Measurements from ENCODE around the gene FOXQ1. TPM values are rescaled to one million over a fixed set of nuclear protein-coding genes. Genes with fewer than 3 reads are reported as not detected.

FOXQ1 gene
- total RNA-seq, 1 donor from 2014 or later, result not detected

DNA sequence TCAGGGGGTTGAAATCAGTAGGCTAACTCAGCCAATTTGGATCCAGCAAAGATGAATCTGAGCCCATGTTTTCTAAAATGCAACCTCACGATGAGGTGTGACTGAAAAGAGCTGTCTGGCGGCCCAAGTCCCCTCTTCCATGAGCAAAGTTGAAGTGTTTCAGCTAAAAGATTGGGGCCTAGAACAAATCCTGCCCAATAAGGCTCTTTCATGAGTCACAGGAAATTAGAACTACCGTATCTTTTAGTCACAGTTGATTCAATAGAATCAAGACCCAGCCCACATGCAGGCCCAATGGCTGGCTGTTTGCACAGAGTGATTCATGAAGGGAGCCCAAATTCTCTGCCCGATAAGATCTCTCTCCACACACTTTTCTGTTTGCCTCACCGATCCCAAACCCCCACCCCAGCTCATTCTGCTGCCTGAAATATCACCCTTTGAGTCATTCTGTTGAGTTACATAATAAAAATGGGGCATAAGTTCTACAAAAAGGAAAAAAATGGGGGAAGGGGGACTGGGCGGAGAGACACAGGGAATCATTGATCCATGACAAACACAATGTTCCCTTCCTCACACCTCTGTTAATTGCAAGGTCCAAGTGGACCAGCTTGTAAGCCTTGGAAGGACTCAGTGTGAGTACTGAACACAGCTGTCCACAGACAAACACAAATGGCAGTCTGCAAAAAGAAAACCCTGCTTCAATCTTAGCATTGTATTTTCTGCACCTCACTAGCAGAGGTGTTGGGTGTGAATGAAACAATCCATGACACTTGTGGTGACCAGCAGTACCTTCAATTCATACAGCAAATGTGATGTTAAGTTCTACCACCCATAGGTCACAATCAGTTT is 13.8 kb downstream of the FOXQ1 start:
- peaks cover 2% of the 10 kb centered on the region for H3K36me3 Mint-ChIP-seq (ENCODE audit: low read depth)
- peaks cover 7% of the 10 kb centered on the region for H3K9me3 Mint-ChIP-seq
- H3K27me3 Mint-ChIP-seq (ENCODE audit: low read depth), result peaks cover 21% of the 10 kb centered on the region
- H3K27ac Mint-ChIP-seq (ENCODE audit: unreplicated experiment), result no peak overlapping the region
- no peak for DNase-seq (ENCODE audit: low read depth, low spot score)
- H3K4me3 Mint-ChIP-seq, result no peak overlapping the region
- no peaks in the 10 kb centered on the region for H3K4me1 Mint-ChIP-seq
- TF ChIP-seq, protein P1, sequence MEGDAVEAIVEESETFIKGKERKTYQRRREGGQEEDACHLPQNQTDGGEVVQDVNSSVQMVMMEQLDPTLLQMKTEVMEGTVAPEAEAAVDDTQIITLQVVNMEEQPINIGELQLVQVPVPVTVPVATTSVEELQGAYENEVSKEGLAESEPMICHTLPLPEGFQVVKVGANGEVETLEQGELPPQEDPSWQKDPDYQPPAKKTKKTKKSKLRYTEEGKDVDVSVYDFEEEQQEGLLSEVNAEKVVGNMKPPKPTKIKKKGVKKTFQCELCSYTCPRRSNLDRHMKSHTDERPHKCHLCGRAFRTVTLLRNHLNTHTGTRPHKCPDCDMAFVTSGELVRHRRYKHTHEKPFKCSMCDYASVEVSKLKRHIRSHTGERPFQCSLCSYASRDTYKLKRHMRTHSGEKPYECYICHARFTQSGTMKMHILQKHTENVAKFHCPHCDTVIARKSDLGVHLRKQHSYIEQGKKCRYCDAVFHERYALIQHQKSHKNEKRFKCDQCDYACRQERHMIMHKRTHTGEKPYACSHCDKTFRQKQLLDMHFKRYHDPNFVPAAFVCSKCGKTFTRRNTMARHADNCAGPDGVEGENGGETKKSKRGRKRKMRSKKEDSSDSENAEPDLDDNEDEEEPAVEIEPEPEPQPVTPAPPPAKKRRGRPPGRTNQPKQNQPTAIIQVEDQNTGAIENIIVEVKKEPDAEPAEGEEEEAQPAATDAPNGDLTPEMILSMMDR (conservative IDR thresholded peaks at IDR 0.05), result no peak

DNA sequence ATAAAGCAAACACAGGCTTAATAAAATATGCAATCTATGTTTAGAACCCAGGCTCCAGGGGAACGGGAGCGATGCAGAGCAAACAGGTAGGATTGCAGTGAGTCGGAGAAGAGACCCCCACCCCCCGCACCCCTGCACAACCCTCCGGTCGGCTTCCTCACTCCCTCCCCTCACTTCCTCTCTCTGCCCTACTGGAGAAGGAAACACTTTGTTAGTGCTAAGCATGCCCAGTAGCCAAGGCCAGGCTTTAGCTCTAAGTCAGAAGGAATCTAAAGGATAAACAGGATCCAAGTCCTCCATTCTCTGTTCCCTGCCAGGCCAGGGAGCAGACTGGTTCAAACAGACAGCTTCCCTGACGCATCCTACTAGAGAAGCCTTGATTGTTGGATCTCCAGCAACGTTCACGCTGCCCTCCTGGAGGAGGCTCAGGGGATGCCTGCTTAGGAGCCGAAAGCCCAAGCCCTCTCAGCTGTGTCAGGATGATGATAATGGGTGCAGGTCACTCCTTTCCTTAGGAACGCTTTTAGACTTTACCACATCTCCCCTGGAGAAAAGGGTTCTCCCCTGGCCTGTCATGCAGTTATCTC is 14.7 kb downstream of the FOXQ1 start:
- H3K27me3 Mint-ChIP-seq (ENCODE audit: low read depth), result peaks cover 21% of the 10 kb centered on the region
- H3K36me3 Mint-ChIP-seq (ENCODE audit: low read depth), result peaks cover 4% of the 10 kb centered on the region
- no peak overlapping the region for H3K27ac Mint-ChIP-seq (ENCODE audit: unreplicated experiment)
- DNase-seq (ENCODE audit: low read depth, low spot score), result no peak
- TF ChIP-seq, protein P1 (conservative IDR thresholded peaks at IDR 0.05), result no peak
- H3K9me3 Mint-ChIP-seq, result peaks cover 10% of the 10 kb centered on the region
- no peak overlapping the region for H3K4me3 Mint-ChIP-seq
- no peaks in the 10 kb centered on the region for H3K4me1 Mint-ChIP-seq

DNA sequence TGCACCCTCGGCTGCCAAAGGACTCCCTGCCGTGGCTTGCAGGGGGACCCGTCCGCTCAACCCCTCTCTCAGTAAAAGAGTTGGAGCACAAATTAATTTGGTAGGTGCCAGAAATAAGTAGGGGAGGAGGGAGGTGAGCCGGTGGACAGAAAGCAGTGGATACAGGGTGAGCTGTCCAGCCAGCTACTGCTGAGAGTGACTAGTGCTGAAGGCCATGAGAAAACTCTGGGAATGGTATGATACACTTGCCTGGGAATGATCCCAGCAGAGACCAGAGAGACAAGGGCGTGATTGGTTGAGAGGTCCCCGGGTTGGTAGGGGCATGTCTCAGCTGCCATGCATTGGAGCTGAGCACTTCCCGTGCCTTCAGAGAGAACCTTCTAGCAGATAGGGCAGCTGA is 15.7 kb downstream of the FOXQ1 start:
- Mint-ChIP-seq H3K4me3 (no peak overlapping the region), H3K27ac (ENCODE audit: unreplicated experiment) (no peak overlapping the region), H3K4me1 (no peaks in the 10 kb centered on the region), H3K36me3 (ENCODE audit: low read depth) (peaks cover 4% of the 10 kb centered on the region), H3K27me3 (ENCODE audit: low read depth) (peaks cover 14% of the 10 kb centered on the region), H3K9me3 (peaks cover 10% of the 10 kb centered on the region)
- DNase-seq (ENCODE audit: low read depth, low spot score), result no peak
- TF ChIP-seq, protein P1 (conservative IDR thresholded peaks at IDR 0.05), result no peak

DNA sequence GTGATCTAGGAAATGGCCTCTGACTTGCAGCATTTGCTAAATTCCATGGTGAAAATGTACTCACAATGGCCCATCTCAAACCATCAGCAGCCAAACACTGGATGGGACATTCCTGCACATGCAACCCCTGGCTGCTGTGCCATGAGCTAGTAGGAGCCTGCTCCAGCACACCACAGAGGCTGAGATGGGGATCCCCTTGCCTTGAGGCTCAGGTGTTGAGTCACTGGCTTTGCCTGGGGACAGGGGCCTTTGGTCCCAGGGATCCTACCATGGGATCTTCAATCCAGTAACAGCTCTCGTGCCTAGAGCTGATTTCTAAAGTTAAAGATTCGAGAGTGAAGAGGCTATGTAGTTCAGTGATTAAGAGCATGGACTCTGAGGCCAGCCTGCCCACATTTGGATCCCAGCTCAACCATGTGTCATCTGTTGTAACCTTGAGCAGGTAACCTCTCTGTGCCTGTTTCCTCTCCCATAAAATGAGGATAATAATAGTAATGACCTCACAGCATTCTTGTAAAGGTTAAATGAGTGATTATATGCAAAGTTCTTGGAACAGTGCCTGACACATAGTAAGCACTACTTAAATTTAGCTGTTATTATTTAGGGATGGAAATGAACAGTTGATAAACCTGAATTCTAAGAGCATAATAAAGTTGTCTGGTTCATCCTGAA is 16.4 kb downstream of the FOXQ1 start:
- H3K27ac Mint-ChIP-seq (ENCODE audit: unreplicated experiment), result no peak overlapping the region
- peaks cover 10% of the 10 kb centered on the region for H3K9me3 Mint-ChIP-seq
- peaks cover 4% of the 10 kb centered on the region for H3K36me3 Mint-ChIP-seq (ENCODE audit: low read depth)
- TF ChIP-seq, protein P1 (conservative IDR thresholded peaks at IDR 0.05), result no peak
- no peak overlapping the region for H3K4me3 Mint-ChIP-seq
- H3K4me1 Mint-ChIP-seq, result no peaks in the 10 kb centered on the region
- peaks cover 18% of the 10 kb centered on the region for H3K27me3 Mint-ChIP-seq (ENCODE audit: low read depth)
- no peak for DNase-seq (ENCODE audit: low read depth, low spot score)

DNA sequence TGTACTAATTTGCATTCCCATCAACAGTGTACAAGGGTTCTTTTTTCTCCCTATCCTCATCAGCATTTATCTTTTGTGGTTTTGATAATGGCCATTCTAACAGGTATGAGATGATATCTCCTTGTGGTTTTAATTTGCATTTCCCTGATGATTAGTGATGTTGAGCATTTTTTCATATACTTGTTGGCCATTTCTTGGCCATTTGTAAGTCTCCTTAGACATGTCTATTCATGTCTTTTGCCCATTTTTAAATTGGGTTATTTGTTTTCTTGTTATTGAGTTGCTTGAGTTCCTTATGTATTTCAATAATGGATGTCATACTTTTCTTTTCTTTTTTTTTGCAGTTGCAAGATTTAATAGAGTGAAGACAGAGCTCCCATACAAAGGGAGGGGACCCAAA is 17.8 kb downstream of the FOXQ1 start:
- Mint-ChIP-seq H3K27ac (ENCODE audit: unreplicated experiment) (no peak overlapping the region), H3K4me3 (no peak overlapping the region), H3K9me3 (peaks cover 10% of the 10 kb centered on the region), H3K36me3 (ENCODE audit: low read depth) (peaks cover 4% of the 10 kb centered on the region), H3K4me1 (no peaks in the 10 kb centered on the region), H3K27me3 (ENCODE audit: low read depth) (peaks cover 29% of the 10 kb centered on the region)
- TF ChIP-seq, protein P1 (conservative IDR thresholded peaks at IDR 0.05), result no peak
- no peak for DNase-seq (ENCODE audit: low read depth, low spot score)

Measured in neural crest cell (in vitro differentiated cells).